ENCODE measurements around the gene ITFG1. TPM values are rescaled to one million over a fixed set of nuclear protein-coding genes. Genes with fewer than 3 reads are reported as not detected.

The ITFG1 gene
- total RNA-seq, 2 donors from 2014 or later, result 17.8 to 24.6 TPM

- intact Hi-C loops (cut with DNase I), result no loop called here
Measured at GRCh38 chr16:47175152-47175551, 285.7 kb downstream of the ITFG1 start.

DNA sequence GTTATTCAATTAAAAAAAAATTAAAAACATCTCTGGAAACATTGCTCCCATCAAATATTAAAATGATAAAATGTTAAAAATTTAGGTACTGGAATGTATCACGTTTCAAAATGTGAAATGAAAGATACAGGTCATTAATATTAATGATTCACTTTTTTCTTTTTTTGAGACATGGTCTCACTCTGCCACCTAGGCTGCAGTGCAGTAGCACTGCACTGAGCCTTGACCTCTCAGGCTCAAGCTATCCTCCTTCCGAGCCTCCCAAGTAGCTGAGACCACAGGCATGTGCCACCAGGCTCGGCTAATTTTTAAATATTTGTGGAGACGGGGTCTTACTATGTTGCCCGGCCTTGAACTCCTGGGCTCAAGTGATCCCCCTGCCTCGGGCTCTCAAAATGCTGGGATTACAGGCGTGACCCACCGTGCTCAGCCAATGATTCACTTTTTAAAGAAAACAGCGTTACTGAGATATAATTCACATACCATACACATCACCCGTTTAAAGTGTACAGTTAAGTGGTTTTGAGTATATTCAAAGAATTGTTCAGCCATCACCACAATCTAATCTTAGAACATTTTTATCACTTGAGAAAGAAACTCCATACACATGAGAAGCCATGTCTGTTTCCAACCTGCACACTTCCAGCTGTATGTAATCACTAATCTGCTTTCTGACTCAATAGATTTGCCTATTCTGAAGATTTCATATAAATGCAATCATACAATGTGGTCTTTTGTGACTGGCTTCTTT, 298.0 kb downstream of the ITFG1 start:
- no peaks in the 10 kb centered on the region for H3K9me3 ChIP-seq
- WGBS, 2 donors, result 89 to 93% methylated on average over 10 of the region's 10 CpGs
- no peak overlapping the region for H3K27ac ChIP-seq
- no peaks in the 10 kb centered on the region for H3K4me1 ChIP-seq
- H3K27me3 ChIP-seq, result no peaks in the 10 kb centered on the region
- no peak for ATAC-seq
- no peak for DNase-seq
- no peak overlapping the region for H3K4me3 ChIP-seq
- TF ChIP-seq POLR2A (IDR thresholded peaks at IDR 0.05), result no peak
- H3K36me3 ChIP-seq (replicated peaks in 1 of 2; ENCODE audit: insufficient read depth in 1 of 2, low read depth in 2 of 2), result peaks cover 0 to 7% of the 10 kb centered on the region in 2 donors
- intact Hi-C loops (cut with DNase I), result no loop called here

More at GRCh38 chr16:47175152-47175551, 285.7 kb downstream of the ITFG1 start:
- H3K9me3 ChIP-seq, result peaks cover 0 to 2% (median 0%) of the 10 kb centered on the region in 3 donors
- ATAC-seq, result no peak
- no peak for TF ChIP-seq POLR2A (IDR thresholded peaks at IDR 0.05)
- TF ChIP-seq, protein P1, sequence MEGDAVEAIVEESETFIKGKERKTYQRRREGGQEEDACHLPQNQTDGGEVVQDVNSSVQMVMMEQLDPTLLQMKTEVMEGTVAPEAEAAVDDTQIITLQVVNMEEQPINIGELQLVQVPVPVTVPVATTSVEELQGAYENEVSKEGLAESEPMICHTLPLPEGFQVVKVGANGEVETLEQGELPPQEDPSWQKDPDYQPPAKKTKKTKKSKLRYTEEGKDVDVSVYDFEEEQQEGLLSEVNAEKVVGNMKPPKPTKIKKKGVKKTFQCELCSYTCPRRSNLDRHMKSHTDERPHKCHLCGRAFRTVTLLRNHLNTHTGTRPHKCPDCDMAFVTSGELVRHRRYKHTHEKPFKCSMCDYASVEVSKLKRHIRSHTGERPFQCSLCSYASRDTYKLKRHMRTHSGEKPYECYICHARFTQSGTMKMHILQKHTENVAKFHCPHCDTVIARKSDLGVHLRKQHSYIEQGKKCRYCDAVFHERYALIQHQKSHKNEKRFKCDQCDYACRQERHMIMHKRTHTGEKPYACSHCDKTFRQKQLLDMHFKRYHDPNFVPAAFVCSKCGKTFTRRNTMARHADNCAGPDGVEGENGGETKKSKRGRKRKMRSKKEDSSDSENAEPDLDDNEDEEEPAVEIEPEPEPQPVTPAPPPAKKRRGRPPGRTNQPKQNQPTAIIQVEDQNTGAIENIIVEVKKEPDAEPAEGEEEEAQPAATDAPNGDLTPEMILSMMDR (IDR thresholded peaks at IDR 0.05), result no peak
- no peaks in the 10 kb centered on the region for H3K4me1 ChIP-seq
- DNase-seq, result no peak
- H3K27me3 ChIP-seq, result no peaks in the 10 kb centered on the region
- no peak overlapping the region for H3K4me3 ChIP-seq
- H3K27ac ChIP-seq, result no peak overlapping the region
- no peaks in the 10 kb centered on the region for H3K36me3 ChIP-seq (replicated peaks in 1 of 2; ENCODE audit: insufficient read depth in 1 of 2, low read depth in 2 of 2)

- TF ChIP-seq POLR2A (IDR thresholded peaks at IDR 0.05), result no peak
- TF ChIP-seq, protein P1 (IDR thresholded peaks at IDR 0.05), result no peak
- Histone ChIP-seq H3K9me3 (no peaks in the 10 kb centered on the region), H3K36me3 (replicated peaks in 1 of 2; ENCODE audit: insufficient read depth in 1 of 2, low read depth in 2 of 2) (peaks cover 0 to 11% of the 10 kb centered on the region in 2 donors), H3K4me3 (no peak overlapping the region), H3K27ac (no peak overlapping the region), H3K27me3 (no peaks in the 10 kb centered on the region), H3K4me1 (no peaks in the 10 kb centered on the region)
- no peak for DNase-seq
- WGBS, 2 donors, result 90% methylated on average over 4 of the region's 4 CpGs
- no peak for ATAC-seq
- intact Hi-C loops (cut with DNase I), result no loop called here
Measured at GRCh38 chr16:47161464-47161863, 299.4 kb downstream of the ITFG1 start.

DNA sequence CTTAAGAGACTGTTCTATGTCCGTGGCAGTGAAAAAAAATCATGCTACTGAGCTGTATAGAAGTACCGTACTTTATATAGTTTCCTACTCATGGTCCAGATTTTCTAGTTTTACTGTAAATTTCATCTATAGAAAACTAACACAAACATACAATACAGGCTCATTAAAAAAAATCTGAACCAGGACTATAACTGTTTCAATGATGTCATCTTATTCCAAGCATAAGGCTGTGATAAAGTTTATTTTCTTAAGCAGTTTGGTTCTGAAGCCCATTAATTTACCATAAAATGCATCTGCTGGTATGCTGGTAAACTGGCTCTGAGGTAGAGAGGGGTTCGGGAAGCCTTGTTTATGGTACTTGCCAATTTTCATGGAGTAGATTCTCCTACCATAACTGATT, 300.4 kb downstream of the ITFG1 start:
- intact Hi-C loops (cut with DNase I), result no loop called here
- Histone ChIP-seq H3K27ac (no peak overlapping the region), H3K4me1 (no peaks in the 10 kb centered on the region), H3K4me3 (no peak overlapping the region), H3K9me3 (no peaks in the 10 kb centered on the region), H3K27me3 (no peaks in the 10 kb centered on the region), H3K36me3 (replicated peaks in 1 of 2; ENCODE audit: insufficient read depth in 1 of 2, low read depth in 2 of 2) (peaks cover 0 to 11% of the 10 kb centered on the region in 2 donors)
- TF ChIP-seq POLR2A (IDR thresholded peaks at IDR 0.05), result no peak
- TF ChIP-seq, protein P1 (IDR thresholded peaks at IDR 0.05), result no peak
- ATAC-seq (no peak), DNase-seq (no peak)
- WGBS, 2 donors, result 93 to 95% methylated on average over 3 of the region's 3 CpGs

DNA sequence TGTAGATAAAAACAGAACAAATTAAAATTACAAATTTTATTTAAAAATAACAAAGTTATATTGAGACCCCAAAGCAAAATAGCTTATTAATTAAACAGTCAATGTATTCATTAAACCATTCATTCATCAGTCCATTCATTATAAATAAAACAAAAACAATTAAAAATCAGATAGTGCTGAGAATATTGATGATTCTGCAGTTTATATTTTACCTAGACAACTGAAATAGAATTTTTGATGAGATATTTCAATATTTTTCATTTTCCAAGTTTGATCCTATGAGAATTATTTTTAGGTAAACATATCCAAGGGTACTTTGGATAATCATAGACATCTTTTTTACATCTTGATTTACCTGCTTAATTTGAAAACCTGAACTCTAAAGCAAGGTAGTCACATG, 301.9 kb downstream of the ITFG1 start:
- TF ChIP-seq, protein P1 (IDR thresholded peaks at IDR 0.05), result no peak
- TF ChIP-seq POLR2A (IDR thresholded peaks at IDR 0.05), result no peak
- Histone ChIP-seq H3K9me3 (no peaks in the 10 kb centered on the region), H3K27me3 (no peaks in the 10 kb centered on the region), H3K36me3 (replicated peaks in 1 of 2; ENCODE audit: insufficient read depth in 1 of 2, low read depth in 2 of 2) (peaks cover 2 to 11% of the 10 kb centered on the region in 2 donors), H3K4me3 (no peak overlapping the region), H3K4me1 (no peaks in the 10 kb centered on the region), H3K27ac (no peak overlapping the region)
- intact Hi-C loops (cut with DNase I), result no loop called here
- ATAC-seq (no peak), DNase-seq (no peak)

Data from body of pancreas (tissue), 4 donors.